Left hindlimb (tissue), 1 donor: ENCODE measurements around the gene HAUS1.
A peak's percentile ranks its signal among the peaks of the same experiment; 100 is the strongest.
"Not testable (repeated sequence)": the region's sequence is repeated elsewhere in the genome, so short reads cannot be mapped to it uniquely, and the experiment has no call there.

Source experiments
- DNase-seq: peaks from one replicate; pipeline ENCODE4 v3.0.0-alpha.2; 2018

The HAUS1 gene, protein sequence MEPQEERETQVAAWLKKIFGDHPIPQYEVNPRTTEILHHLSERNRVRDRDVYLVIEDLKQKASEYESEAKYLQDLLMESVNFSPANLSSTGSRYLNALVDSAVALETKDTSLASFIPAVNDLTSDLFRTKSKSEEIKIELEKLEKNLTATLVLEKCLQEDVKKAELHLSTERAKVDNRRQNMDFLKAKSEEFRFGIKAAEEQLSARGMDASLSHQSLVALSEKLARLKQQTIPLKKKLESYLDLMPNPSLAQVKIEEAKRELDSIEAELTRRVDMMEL

DNA sequence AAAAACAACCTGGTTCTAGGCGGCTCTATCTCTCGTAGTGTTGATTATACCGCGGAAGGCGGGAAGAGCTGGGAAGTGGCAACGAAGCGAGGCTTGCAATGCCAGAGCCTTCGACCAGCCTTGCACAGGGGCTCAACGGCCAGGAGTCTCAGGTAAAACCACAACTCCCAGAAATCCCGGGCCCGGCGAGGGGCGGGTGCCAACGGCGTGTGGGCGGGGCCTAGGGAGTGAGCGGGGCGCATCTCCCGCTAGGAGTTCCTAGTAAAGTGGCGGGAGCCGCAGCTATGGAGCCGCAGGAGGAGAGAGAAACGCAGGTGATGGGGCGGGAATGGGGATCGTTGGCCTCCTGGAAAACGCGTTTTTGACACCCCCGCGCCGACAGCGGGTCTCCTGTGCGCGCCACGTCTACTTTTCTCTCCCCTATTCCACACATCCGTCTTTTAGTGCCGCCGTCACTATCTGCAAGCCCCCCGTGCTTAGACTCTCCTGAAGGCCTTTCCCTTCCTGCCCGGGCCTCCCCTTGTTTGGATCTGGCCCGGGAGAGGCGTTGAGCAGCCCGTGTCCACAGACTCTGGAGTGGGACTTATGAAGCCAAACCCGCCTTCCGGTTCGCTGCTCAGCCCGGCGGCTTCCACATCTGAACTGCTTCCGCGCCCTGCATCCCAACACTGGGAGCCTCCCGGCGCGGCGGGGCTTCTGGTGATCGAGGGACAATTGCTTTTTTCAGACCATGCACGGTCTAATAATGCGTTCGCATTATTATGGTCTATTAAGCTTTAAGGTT is at the start of gene HAUS1:
HAUS1 (plus strand) TSS at position 258 of the 784 bp plus-strand sequence; CDS start at position 285, 27 bp downstream.
- DNase-seq: peak; percentile 95

DNA sequence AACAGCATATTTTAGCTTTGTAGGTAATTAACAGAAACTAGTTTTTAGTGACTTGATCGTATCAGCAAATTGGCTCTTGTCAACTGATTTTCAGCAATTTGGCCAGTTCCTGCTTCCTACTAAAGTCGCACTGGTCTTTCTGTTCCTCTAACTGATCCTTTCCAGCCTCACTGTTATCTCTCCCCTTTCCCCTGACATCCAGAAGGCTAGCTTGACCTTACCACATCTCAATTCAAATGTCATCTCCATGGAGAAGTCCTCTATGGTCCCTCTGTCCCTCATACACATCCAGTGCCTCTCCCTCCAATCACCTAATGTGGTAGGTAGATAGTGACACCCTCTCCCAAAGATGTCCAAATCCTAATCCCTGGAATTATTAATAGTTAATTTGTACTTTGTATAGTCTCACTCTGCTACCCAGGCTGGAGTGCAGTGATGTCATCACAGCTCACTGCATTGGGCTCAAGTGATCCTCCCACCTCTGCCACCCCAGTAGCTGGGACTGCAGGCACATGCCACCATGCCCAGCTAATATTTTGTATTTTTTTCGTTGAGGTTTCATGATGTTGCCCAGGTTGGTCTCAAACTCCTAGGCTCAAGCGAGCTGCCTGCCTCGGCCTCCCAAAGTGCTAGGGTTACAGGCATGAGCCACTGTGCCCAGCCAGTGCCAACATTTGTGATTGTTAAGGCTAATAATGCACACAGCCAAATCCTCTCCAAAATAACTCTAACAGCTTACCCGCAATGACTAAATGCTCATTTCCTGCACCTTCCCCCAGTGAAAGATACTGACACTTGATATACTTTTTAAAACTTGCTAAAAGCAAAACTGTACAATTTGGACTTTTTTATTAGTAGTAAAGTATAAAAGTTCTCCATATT is 49.0 kb upstream of the HAUS1 start:
- no peak for DNase-seq

DNA sequence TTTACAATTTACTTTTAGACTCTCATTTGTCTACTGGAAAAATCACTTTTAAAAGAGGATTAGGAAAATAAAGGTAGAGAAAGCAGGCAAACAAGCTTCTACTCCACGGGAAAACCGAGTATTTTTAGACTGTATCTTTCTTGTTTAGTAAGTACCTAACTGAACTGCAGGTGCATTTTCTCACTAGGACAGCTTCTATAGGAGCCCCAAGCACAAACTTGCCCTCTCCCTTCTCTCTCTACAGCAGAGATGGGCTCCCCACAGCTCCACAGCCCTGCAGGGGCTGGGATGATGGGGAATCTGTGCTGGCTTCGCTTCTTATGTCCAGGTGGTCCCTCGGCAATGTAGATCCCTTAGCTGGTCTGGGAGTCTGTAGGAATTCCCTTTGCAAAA is 48.4 kb upstream of the HAUS1 start:
- DNase-seq: no peak

DNA sequence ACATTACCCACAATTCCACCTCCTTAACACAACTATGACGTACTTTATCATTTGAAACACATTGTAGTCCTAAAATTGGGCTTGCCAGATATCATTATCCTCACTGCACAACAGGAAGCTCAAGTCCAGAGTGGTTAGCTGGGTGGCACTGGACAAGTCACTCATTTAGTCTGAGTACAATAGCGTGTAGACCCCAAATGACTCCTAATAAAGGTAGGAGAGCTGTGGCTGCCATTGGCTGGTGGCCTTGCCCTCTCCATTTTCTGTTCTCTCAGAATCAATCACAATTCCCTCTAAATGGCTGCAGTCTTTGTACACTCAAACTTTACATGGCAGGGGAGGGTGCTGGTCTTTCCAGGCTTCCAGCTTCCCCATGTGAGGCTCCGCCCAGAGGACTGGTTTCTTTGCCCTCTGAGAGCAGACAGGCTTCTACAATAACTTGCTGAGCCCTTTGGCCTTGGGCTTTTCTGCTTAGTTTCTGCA is 43.8 kb upstream of the HAUS1 start:
- no peak for DNase-seq

DNA sequence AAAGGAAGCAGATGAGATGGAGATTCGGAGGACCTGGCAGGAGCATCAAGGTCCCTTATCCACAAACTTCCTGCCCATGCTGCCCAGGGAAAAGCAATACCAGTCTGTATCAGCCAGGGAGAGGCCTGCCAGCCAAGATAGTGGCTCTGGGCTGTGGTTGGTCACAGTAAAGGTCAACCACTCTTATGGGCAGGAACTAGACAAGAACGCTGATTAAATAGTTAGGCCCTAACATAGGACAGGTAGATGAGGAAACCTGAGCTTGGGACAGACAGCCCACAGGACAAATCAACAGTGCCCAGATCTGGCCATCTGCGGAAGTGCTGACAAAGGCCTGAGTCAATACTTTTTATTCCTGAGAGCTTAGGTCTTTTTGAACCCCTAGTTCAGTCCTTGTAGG is 42.8 kb upstream of the HAUS1 start:
- DNase-seq: no peak

DNA sequence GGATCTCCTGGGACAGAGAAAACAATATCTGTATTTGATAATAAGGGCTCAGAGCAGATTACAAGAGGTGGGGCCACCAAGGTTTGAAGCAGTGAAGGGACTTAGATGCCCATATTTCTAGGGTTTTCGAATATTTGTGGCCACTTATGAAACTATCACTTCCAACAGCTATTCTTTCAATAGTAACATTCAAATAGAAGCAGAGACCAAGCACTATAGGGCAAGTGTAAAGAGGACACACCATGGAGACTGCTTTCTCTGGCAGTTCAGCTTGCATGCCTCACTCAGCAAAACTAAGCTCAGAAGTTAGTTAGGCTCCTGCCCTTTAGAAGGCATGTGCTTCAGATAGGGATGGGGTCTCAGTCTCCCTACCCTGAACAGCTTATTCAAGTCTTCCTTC is 42.4 kb upstream of the HAUS1 start:
- no peak for DNase-seq

DNA sequence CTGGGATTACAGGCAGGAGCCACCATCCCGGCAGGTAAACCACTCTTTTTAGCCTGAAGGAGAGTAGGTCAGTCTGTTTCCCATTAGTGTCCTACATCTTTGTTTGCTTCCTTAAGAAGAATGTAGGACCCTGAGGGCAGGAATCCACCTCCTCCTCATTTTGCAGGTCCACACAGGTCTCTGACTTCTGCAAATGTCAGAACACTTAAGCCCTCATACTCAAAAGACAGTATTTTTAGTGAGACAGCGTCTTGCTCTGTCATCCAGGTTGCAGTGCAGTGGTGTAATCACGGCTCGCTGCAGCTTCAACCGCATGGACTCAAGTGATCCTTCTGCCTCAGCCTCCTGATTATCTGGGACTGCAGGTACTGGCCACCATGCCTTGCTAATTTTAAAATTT is 41.4 kb upstream of the HAUS1 start:
- DNase-seq: no peak

DNA sequence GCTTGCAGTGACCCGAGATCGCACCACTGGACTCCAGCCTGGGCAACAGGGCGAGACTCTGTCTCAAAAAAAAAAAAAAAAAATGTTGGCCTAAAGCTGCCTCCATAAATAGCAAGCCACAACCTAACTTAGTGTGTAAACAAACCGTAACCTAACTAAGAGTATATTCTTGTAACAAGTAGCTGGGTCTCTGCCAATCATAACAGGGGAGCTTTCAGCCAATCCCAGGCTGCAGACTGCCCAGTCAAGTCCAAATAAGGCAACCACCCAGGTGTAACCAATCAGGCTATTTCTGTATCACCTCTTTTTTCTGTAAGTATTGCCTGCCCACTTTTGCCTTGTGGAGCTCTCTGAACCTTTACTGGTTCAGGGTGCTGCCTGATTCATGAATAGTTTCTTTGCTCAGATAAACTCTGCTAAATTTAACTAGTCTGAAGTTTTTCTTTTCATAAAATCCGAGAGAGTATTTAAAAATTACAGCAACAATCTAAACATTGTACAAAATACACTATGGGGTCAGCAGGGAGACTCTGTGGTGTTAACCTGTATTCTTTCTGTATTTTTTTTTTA is 36.7 kb upstream of the HAUS1 start:
- DNase-seq: no peak

DNA sequence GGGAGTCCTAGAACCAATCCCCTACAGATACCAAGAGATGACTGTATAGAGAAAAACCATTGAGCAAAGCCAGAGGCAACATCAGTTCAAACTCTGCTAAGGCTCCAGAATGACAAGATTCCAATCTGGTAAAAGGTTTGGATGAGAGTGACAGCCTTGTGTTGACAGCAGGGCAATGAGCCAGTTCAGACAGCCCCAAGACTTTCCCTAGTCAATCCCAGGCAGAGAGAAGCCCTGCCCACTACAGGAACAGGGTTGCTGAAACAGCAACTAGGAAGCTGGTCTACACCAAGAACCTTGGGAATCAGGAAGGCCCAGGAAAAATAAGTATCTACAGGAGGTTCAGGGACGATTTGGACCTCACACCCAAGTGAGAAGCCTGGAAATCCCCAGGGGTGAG is 35.4 kb upstream of the HAUS1 start:
- no peak for DNase-seq

DNA sequence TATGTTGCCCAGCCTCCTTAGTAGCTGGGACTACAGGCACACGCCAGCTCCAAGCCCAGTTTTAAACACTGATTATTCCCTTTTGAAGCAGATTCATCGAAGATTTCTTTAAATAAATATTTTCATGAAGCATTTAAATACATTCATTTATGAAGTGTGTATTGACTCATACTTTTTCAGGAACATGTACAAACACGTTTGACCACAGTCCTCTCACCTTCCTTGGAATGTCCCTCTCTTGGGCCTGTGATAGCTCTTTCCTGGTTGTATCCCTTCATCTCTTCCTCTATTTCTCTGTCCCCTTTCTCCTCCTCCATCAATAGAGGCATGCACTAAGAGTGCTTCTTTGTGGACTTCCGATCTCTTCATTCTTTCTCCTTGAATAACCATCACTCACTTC is 34.7 kb upstream of the HAUS1 start:
- no peak for DNase-seq

DNA sequence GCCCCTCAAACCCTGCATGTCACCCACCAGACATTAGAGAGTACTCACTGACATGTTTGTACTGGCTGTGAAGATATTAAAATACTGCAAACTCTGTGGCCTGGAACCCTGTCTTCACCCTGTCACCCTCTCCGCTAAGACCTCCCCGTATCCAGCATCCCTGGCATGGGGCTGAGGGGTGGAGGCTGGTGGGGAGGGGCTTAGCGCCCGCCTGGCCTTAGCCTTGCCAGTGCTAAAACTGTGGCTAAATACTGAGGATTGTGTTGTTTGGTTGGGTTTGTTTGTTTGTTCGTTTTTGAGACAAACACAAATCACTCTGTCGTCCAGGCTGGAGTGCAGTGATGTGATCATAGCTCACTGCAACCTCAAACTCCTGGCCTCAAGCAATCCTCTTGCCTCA is 34.0 kb upstream of the HAUS1 start:
- DNase-seq: no peak

DNA sequence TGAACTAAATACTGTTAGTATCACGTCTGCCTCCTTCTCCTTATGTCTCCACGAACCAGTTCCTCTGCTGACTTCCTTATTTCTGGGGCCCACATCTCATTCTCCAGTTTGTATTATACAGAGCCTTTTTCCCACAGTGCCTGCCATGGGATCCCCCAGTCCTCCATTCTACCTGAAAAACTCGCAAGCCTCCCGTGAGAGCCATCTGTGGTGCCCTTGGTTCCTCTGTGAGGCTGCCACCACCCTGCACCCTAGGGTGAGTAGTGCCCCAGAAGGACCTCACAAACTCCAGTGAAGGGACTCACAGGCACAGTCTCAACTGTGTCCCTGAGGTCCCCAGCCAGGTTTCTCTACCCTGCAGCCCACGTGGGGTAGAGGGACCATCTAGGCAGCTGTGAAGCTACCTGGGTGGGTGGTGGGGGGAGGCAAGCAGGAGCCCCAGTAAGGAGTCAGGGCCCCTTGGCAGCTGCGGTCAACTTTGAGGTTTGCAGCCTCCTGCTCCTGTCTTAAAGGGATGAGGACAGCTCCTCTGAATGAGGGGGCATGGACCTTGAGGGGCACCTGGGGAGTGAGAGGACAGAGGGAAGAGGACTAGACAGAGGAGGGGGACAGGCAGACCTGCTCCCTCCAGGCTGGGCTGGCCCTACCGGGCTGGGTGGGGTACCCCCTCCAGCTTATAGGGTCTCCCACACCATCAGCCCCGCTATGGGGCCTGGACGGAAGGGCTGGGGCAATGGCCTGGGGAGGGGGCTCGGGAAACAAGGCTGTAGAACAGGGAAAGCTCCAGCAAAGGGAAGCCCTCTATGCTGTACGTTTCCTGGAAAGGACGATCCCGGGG is 33.2 kb upstream of the HAUS1 start:
- peak; percentile 35 for DNase-seq

DNA sequence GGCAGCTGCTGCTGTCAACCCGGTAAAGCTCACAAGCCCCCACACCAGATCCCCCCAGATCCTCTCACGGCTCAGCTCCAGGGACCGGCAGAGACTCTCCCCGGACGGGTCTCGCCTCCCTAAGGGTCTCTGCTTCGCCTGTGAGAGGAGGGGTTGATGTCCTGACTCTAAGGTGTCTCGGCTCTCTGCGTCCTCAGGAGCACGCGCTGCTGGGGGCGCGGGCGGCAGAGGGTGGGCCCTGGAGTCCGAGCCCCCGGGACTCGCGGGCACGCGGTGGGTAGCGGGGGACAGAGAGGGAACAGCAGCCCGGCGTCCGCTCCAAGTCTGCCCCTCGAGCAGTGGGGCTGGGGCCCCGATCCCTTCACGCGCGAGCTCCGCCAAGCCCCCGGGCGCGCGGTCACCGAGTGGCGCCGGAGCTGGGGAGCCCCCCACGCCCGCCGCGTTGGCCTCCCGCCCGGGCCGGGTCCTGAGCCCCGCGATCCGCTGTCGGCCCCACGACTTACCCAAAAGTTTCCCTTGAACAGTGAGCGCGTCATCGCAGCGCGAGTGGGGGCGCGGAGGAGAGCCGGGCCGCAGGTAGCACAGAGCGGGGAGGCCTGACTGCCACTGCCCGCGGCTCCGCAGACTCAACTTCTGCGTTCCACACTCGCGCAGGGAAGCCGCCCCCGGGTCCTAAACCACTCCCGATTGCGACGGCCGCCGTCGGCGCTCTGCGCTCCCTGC is 32.4 kb upstream of the HAUS1 start, which contains the start of gene PSTPIP2:
PSTPIP2 (minus strand) TSS at position 608 of the 723 bp plus-strand sequence; CDS start at position 536, 72 bp downstream.
- DNase-seq: peak; percentile 75

DNA sequence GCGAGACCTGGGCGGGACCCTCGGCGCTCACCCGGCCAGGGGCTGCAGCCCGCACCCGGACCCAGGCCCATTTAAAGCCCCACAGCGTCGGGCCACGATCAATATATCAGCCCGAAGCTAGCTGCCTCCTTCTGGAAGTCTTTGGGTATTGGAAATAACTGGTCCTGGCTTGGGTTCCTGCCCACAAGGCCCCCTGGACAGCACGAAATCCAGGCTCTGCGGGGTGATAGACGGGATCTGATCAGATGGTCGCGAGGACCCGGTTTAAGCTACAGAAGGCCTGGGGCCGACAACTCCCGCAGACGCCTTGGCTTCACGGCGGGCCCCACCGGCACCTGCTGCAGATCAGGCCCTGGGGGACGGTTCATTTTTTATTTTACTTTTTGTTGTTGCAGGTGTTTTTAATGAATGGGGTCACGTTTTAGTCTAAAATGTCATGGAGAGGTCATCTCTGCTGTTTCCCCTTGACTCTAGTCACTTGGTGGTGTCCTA is 31.8 kb upstream of the HAUS1 start:
- no peak for DNase-seq

DNA sequence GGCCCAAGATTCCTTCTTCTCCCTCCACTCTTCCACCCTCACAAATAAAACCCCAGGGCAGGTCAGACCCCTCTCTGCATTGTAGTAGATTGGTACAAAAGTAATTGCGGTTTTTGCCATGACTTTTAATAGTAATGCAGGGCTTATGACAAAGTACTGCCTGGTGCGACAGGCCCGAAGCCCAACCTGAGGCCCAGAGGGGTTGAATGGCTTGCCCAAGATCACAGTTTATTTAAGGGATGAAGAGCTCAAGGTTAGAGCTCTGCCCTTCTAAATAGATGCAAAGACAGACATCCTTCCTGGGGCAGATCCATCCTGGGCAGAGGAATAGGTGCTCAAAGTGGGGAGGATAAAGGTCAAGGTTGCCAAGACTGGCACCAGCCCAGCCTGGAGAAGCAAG is 31.2 kb upstream of the HAUS1 start:
- no peak for DNase-seq

DNA sequence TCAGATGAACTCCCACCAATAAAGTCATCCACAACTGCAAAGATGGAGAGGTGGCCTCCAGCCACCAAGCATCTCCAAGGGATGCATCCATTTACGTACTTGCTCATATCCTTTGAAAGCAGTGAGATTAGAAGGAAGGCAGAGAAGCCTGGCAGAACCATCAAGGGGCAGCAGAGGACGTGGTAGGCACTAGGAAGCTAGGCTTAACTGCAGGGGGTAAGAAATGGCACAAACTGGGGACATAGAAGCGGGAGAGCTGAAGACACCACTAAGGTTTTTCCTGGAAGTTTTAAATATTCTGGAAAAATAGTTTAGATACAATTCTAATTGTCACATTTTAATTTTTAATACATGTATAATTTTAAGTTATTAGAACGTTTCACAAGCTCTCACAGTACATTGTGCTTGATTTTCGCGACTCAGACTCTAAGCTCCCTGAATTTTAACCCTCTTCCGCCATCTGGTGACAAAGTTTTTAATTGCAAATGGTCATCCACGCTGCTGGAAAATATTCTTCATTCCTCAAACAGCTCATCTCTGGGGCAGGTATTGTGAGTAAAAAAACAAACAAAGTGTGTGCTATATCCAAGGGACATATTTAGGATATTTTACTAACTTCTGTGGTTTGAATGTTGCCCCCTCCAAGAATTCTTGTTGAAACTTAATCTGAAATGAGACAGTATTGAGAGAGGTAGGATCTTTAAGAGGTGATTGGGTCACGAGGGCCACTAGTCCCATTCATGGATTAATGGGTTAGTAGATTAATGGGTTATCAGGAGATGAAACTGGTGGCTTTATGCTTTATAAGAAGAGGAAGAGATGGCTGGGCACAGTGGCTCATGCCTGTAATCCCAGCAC is 30.5 kb upstream of the HAUS1 start:
- peak; percentile 41 for DNase-seq

DNA sequence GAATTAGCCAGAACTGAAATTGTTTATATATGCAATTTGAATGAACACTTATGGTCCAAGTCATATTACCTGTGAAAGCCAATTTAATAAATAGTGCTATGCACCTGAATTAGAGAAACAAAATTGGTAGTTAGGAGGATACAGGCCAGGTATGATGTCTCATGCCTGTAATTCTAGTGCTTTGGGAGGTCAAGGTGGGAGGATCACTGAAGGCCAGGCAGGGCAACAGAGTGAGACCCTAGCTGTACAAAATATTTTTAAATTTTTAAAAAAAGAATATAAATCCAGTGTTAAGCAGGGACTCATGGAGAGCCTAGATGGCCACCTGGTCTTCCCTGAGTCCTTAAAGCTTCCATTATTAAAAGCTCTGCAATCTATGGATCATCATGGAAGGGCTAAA is 24.8 kb upstream of the HAUS1 start:
- DNase-seq: no peak

DNA sequence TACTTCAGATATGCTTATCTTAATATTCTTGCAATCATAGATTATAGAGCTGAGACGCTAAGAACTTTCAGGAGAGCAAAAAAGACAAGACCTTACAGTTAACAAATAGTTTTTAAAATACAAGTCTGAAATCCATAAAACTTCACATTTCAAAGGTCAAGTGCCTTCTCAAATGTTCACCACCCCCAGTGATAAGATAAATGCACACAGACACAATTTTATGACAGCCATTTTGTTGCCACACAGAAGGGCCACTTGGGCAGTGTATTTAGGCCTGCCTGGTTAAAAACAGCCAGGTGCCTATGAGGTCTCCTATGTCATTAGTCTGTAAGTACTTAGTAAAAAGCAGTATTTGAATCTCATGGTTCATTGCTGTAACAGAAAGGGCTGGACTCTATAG is 24.0 kb upstream of the HAUS1 start:
- no peak for DNase-seq

DNA sequence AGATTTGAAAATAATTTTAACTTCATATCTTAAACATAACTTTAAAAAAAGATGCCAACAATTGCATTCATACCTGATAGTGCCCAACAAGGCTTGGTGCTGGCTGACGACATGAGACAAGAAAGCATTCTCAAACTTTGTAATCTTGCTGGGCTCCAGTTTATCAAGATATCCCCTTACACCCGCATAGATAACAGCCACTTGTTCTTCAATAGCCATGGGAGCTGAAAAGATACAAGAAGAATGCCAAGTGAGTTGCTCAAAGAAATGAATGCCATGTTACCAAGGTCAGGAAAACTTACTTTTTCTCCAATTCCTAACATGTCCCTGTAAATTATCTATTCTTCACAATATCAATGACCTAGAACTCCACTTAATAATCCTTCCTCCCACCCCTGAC is 19.8 kb upstream of the HAUS1 start:
- no peak for DNase-seq

DNA sequence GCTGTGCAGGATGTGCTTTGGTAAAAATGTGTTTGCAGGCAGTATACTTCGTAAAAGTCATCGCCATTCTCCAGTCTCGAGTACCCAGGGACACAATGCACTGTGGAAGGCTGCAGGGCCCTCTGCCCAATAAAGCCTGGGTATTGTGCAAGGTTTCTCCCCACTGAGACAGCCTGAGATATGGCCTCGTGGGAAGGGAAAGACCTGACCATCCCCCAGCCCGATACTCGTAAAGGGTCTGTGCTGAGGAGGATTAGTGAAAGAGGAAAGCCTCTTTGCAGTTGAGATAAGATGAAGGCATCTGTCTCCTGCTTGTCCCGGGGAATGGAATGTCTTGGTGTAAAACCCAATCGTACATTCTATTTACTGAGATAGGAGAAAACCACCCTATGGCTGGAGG is 15.7 kb upstream of the HAUS1 start:
- DNase-seq: not testable (repeated sequence)
